Stimulated activated effector memory CD8-positive, alpha-beta T cell treated with anti-CD3 and anti-CD28 coated beads, Interleukin-12 subunit alpha, Interleukin-12 subunit beta, amount 100 ng/mL, for 72 hours (primary cell): Measurements from ENCODE around the gene KDM7A.
A peak's percentile ranks its signal among the peaks of the same experiment; 100 is the strongest.

Source experiments
- ATAC-seq: fragments of 150-1000 bp; cut with Tn5 transposase; 2 replicates; pipeline ENCODE4 v1.10.0; 2021
- DNase-seq, 2 donors: peaks; one replicate each; pipeline ENCODE4 v3.0.0; 2021 to 2022; ENCODE audit warnings: low spot score in 2 of 2
- H3K27ac Mint-ChIP-seq: one replicate; pipeline ENCODE4 v1.8.0; 2022; ENCODE audit warnings: mild to moderate bottlenecking, mixed read lengths
- H3K36me3 Mint-ChIP-seq: one replicate; pipeline ENCODE4 v1.8.0; 2022; ENCODE audit warnings: mild to moderate bottlenecking, mixed read lengths
- H3K4me1 Mint-ChIP-seq: one replicate; pipeline ENCODE4 v1.8.0; 2022; ENCODE audit warnings: mixed read lengths
- H3K4me3 Mint-ChIP-seq: one replicate; pipeline ENCODE4 v1.8.0; 2022; ENCODE audit warnings: mild to moderate bottlenecking, mixed read lengths
- H3K9me3 Mint-ChIP-seq: one replicate; pipeline ENCODE4 v1.8.0; 2022; ENCODE audit warnings: mixed read lengths

KDM7A gene

GRCh38 chr7:140062528-140063299 lies 114.1 kb downstream of the KDM7A start, which contains the start of gene PARP12:
PARP12 (minus strand) TSS chr7:140062951; CDS start chr7:140062847, 104 bp downstream.
- H3K27ac Mint-ChIP-seq, result peak within 1 kb of the TSS; percentile 86
- H3K4me1 Mint-ChIP-seq, result peaks cover 41% of the 10 kb centered on the region
- H3K36me3 Mint-ChIP-seq, result peaks cover 14% of the 10 kb centered on the region
- peak; percentile 75 to 92 for DNase-seq
- H3K4me3 Mint-ChIP-seq, result peak within 1 kb of the TSS; percentile 77
- peak; percentile 89 for ATAC-seq
- H3K9me3 Mint-ChIP-seq, result peaks cover 13% of the 10 kb centered on the region

GRCh38 chr7:140062118-140062527 lies 114.7 kb downstream of the KDM7A start:
- Mint-ChIP-seq H3K27ac (peak overlapping the region; percentile 86), H3K36me3 (peaks cover 14% of the 10 kb centered on the region), H3K4me3 (peak overlapping the region; percentile 77), H3K9me3 (peaks cover 13% of the 10 kb centered on the region), H3K4me1 (peaks cover 41% of the 10 kb centered on the region)
- DNase-seq (no peak), ATAC-seq (peak; percentile 39)

- Mint-ChIP-seq H3K36me3 (peaks cover 14% of the 10 kb centered on the region), H3K27ac (peak overlapping the region; percentile 86), H3K4me3 (peak overlapping the region; percentile 77), H3K4me1 (peaks cover 44% of the 10 kb centered on the region), H3K9me3 (peaks cover 8% of the 10 kb centered on the region)
- DNase-seq (no peak), ATAC-seq (no peak)
Observed at GRCh38 chr7:140061607-140061930, 115.2 kb downstream of the KDM7A start.

GRCh38 chr7:140060788-140061606 lies 115.8 kb downstream of the KDM7A start:
- no peak for DNase-seq
- H3K36me3 Mint-ChIP-seq, result peaks cover 14% of the 10 kb centered on the region
- ATAC-seq, result no peak
- H3K4me3 Mint-ChIP-seq, result peak overlapping the region; percentile 77
- H3K4me1 Mint-ChIP-seq, result peaks cover 48% of the 10 kb centered on the region
- peaks cover 3% of the 10 kb centered on the region for H3K9me3 Mint-ChIP-seq
- peak overlapping the region; percentile 86 for H3K27ac Mint-ChIP-seq

GRCh38 chr7:140060243-140060630 lies 116.5 kb downstream of the KDM7A start:
- Mint-ChIP-seq H3K9me3 (no peaks in the 10 kb centered on the region), H3K4me3 (peak overlapping the region; percentile 77), H3K27ac (no peak overlapping the region), H3K4me1 (peaks cover 52% of the 10 kb centered on the region), H3K36me3 (peaks cover 14% of the 10 kb centered on the region)
- ATAC-seq (no peak), DNase-seq (no peak)

GRCh38 chr7:140059273-140060242 lies 117.2 kb downstream of the KDM7A start:
- ATAC-seq (peak; percentile 36), DNase-seq (no peak)
- Mint-ChIP-seq H3K4me3 (peak overlapping the region; percentile 77), H3K27ac (peak overlapping the region; percentile 7), H3K4me1 (peaks cover 53% of the 10 kb centered on the region), H3K9me3 (no peaks in the 10 kb centered on the region), H3K36me3 (peaks cover 14% of the 10 kb centered on the region)

- Mint-ChIP-seq H3K4me3 (no peak overlapping the region), H3K27ac (no peak overlapping the region), H3K36me3 (peaks cover 20% of the 10 kb centered on the region), H3K4me1 (peaks cover 63% of the 10 kb centered on the region), H3K9me3 (no peaks in the 10 kb centered on the region)
- no peak for DNase-seq
- no peak for ATAC-seq
Observed at GRCh38 chr7:140058517-140058916, 118.3 kb downstream of the KDM7A start.

- peaks cover 68% of the 10 kb centered on the region for H3K4me1 Mint-ChIP-seq
- no peak overlapping the region for H3K4me3 Mint-ChIP-seq
- ATAC-seq (no peak), DNase-seq (no peak)
- no peaks in the 10 kb centered on the region for H3K9me3 Mint-ChIP-seq
- H3K36me3 Mint-ChIP-seq, result peaks cover 27% of the 10 kb centered on the region
- H3K27ac Mint-ChIP-seq, result no peak overlapping the region
Observed at GRCh38 chr7:140057143-140057535, 119.6 kb downstream of the KDM7A start.

- H3K4me1 Mint-ChIP-seq, result peaks cover 62% of the 10 kb centered on the region
- H3K4me3 Mint-ChIP-seq, result no peak overlapping the region
Observed at GRCh38 chr7:140056431-140057142, 120.2 kb downstream of the KDM7A start.

GRCh38 chr7:140055833-140056232 lies 121.0 kb downstream of the KDM7A start:
- Mint-ChIP-seq H3K4me1 (peaks cover 55% of the 10 kb centered on the region), H3K9me3 (no peaks in the 10 kb centered on the region), H3K4me3 (no peak overlapping the region), H3K27ac (peak overlapping the region; percentile 64), H3K36me3 (peaks cover 29% of the 10 kb centered on the region)
- DNase-seq, result no peak
- no peak for ATAC-seq

More at GRCh38 chr7:140056431-140057142, 120.2 kb downstream of the KDM7A start:
- H3K36me3 Mint-ChIP-seq, result peaks cover 29% of the 10 kb centered on the region
- DNase-seq, result no peak
- no peak overlapping the region for H3K27ac Mint-ChIP-seq
- no peaks in the 10 kb centered on the region for H3K9me3 Mint-ChIP-seq
- ATAC-seq, result no peak

- ATAC-seq (no peak), DNase-seq (no peak)
- Mint-ChIP-seq H3K27ac (peak overlapping the region; percentile 64), H3K9me3 (no peaks in the 10 kb centered on the region), H3K4me1 (peaks cover 47% of the 10 kb centered on the region), H3K4me3 (no peak overlapping the region), H3K36me3 (peaks cover 32% of the 10 kb centered on the region)
Observed at GRCh38 chr7:140054751-140055150, 122.0 kb downstream of the KDM7A start.

- Mint-ChIP-seq H3K36me3 (peaks cover 28% of the 10 kb centered on the region), H3K9me3 (no peaks in the 10 kb centered on the region), H3K27ac (peak overlapping the region; percentile 64), H3K4me1 (peaks cover 42% of the 10 kb centered on the region), H3K4me3 (peak overlapping the region; percentile 9)
- DNase-seq (no peak), ATAC-seq (no peak)
Observed at GRCh38 chr7:140053812-140054539, 122.8 kb downstream of the KDM7A start.

GRCh38 chr7:140051820-140052219 lies 125.0 kb downstream of the KDM7A start:
- no peaks in the 10 kb centered on the region for H3K9me3 Mint-ChIP-seq
- no peak overlapping the region for H3K4me3 Mint-ChIP-seq
- H3K36me3 Mint-ChIP-seq, result peaks cover 21% of the 10 kb centered on the region
- H3K4me1 Mint-ChIP-seq, result peaks cover 39% of the 10 kb centered on the region
- ATAC-seq (no peak), DNase-seq (no peak)
- H3K27ac Mint-ChIP-seq, result no peak overlapping the region

GRCh38 chr7:140050100-140050499 lies 126.7 kb downstream of the KDM7A start:
- ATAC-seq (no peak), DNase-seq (no peak)
- Mint-ChIP-seq H3K9me3 (no peaks in the 10 kb centered on the region), H3K27ac (no peak overlapping the region), H3K4me1 (peaks cover 27% of the 10 kb centered on the region), H3K36me3 (peaks cover 31% of the 10 kb centered on the region), H3K4me3 (no peak overlapping the region)
